ENCODE data around the gene ANXA4.
"Not testable (repeated sequence)": the region's sequence is repeated elsewhere in the genome, so short reads cannot be mapped to it uniquely, and the experiment has no call there.

Gene ANXA4

DNA sequence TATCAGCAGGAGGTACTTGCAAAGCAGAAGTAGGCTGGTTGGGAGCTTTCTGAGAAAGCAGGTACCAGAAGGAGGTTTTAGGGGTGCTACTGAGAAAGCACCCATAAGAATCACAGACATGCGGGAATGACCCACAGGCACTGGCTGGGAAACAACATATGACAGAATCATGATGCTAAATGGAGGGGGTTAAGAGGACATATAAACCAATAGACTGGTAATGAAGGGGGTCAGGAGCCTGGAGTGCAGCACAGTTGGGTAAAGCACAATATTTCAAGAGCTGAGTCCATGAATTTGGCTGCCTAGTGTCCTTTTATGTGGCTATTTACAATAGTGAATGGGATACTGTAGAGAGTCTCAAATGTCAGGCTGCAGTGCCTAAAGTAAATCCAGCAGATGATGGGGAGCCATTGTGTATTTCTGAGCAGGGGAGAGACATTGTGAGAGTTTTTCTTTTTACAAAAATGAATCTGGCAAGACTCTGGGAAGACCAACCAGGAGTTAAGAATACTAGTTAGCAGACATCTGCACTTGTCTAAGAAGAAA is 59.9 kb downstream of the ANXA4 start:
- DNase-seq (ENCODE audit: low read depth) = no peak
- no peak overlapping the region for H3K4me3 ChIP-seq (ENCODE audit: low read depth, low read length)
- TF ChIP-seq, protein P1, sequence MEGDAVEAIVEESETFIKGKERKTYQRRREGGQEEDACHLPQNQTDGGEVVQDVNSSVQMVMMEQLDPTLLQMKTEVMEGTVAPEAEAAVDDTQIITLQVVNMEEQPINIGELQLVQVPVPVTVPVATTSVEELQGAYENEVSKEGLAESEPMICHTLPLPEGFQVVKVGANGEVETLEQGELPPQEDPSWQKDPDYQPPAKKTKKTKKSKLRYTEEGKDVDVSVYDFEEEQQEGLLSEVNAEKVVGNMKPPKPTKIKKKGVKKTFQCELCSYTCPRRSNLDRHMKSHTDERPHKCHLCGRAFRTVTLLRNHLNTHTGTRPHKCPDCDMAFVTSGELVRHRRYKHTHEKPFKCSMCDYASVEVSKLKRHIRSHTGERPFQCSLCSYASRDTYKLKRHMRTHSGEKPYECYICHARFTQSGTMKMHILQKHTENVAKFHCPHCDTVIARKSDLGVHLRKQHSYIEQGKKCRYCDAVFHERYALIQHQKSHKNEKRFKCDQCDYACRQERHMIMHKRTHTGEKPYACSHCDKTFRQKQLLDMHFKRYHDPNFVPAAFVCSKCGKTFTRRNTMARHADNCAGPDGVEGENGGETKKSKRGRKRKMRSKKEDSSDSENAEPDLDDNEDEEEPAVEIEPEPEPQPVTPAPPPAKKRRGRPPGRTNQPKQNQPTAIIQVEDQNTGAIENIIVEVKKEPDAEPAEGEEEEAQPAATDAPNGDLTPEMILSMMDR (conservative IDR thresholded peaks at IDR 0.05; ENCODE audit: low read depth, low read length) = no peak

DNA sequence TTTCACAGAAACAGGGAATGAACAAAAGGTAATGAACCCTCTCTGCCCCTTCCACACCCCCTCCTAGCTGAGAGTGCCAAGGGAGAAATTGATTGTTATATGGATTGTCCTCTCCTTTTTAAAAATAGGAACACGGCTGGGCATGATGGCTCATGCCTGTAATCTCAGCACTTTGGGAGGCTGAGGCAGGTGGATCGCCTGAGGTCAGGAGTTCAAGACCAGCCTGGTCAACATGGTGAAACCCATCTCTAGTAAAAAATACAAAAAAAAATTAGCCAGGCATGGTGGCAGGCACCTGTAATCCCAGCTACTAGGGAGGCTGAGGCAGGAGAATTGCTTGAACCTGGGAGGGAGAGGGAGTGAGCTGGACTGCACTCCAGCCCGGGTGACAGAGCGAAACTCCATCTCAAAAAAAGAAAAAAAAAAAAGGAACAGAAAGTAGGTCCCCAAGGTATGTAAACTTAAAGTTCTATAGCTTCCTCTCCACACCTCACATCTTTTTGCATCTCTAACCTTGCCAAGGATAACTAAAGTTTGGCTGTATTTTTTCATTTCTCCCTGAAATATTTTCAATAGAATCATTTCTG is 60.9 kb downstream of the ANXA4 start:
- DNase-seq (ENCODE audit: low read depth); H3K4me3 ChIP-seq (ENCODE audit: low read depth, low read length): not testable (repeated sequence)

DNA sequence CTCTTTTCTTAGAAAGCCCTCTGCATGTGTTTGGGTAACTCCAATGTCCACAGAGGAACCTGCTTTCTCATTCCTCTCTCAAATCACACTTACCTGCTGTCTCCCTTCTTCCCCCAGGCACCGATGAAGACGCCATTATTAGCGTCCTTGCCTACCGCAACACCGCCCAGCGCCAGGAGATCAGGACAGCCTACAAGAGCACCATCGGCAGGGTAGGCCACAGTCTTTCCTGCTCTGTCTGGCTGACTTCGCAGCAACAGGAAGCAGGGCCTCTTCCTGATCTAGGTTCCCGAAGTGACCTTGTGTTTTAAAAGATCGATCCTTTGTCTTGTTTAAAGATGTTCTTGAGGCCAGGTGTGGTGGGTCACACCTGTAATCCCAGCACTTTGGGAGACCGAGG is 62.5 kb downstream of the ANXA4 start:
- TF ChIP-seq, protein P1 (conservative IDR thresholded peaks at IDR 0.05; ENCODE audit: low read depth, low read length) = no peak
- no peak for DNase-seq (ENCODE audit: low read depth)
- no peak overlapping the region for H3K4me3 ChIP-seq (ENCODE audit: low read depth, low read length)

DNA sequence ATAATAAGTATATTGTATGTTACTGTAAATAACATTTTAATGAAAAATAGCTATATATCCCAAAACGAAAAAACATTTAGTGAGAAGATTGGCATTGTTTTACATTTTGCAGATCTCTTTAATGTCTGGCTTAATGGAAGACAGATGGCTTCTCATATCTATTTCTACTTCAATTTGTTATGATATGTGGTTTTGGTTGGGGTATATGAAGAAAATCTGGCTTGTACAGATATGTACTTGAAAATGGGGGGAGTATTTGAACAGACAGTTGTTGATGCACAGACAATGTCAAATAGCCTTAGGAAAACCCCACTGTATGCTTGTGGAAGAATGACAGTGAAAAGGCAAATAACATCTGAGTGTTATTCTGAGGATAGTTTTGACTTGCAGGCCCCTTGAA is 64.0 kb downstream of the ANXA4 start:
- TF ChIP-seq, protein P1 (conservative IDR thresholded peaks at IDR 0.05; ENCODE audit: low read depth, low read length) = no peak
- H3K4me3 ChIP-seq (ENCODE audit: low read depth, low read length) = no peak overlapping the region
- DNase-seq (ENCODE audit: low read depth) = no peak

DNA sequence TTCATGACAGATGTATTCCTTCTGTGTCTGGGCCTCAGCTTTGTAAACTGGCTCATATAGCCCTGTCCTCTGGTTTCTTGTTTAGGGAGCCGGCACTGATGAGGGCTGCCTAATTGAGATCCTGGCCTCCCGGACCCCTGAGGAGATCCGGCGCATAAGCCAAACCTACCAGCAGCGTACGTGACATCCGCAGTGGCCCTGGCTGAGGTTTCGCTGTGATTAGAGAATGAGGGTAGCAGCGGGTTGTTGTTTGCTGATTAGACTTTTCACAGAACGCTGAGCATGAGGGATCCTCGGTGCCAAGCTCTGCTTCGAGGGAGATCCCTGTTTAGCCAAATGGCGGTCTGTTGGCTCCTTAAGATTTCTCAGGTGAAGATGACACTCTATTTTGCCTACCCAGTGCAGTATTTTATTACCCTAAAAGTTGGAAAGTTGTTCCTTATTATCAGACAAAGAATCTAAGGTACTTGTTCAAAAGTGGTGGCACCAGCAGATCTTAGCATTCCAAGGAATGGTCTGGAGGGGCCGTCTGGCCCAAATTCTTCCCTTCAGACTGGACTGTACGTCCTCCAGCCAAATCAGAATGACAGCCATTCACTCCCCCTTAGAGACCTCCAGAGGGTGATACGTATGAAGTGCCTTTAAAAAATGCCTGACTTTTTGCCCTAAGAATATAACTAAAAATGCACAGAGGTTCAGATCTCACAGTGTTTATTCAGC is 66.0 kb downstream of the ANXA4 start:
- no peak for DNase-seq (ENCODE audit: low read depth)
- TF ChIP-seq, protein P1 (conservative IDR thresholded peaks at IDR 0.05; ENCODE audit: low read depth, low read length) = no peak
- H3K4me3 ChIP-seq (ENCODE audit: low read depth, low read length) = no peak overlapping the region

DNA sequence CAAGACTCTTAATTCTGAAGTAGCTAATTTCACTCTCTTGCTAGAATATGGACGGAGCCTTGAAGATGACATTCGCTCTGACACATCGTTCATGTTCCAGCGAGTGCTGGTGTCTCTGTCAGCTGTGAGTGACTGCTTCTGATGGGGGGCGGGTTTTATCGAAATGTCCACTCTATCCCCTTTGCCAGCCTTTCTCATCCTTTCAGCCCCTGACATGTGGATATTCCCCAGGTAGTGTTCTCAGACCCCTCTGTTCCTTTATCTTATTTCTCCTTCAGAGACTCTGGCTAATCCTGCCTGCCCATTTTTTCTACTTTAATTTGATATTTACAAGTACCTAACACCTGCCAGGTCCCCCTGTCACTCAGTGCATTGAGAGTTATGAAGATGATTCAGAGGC is 68.6 kb downstream of the ANXA4 start:
- no peak for DNase-seq (ENCODE audit: low read depth)
- no peak overlapping the region for H3K4me3 ChIP-seq (ENCODE audit: low read depth, low read length)
- TF ChIP-seq, protein P1 (conservative IDR thresholded peaks at IDR 0.05; ENCODE audit: low read depth, low read length) = no peak

DNA sequence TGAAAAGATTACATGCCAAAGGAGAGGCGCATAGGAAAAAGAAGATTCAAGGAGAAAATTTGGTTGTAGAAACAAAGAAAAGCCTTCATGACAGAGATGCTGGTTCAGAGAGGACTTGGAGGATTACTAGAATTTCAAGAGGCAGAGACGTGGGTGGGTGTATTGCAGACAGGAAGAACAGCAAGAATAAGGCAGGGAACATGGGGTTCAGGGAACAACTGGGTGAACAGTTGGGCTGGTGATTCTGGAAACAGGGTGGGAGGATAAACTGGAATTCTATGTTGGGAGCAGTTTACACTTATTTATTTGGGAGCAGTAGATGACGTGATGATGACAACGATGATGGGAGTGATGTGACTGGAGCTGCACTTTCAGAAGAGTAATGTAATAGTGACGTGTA is 69.1 kb downstream of the ANXA4 start:
- DNase-seq (ENCODE audit: low read depth) = no peak
- H3K4me3 ChIP-seq (ENCODE audit: low read depth, low read length) = no peak overlapping the region
- TF ChIP-seq, protein P1 (conservative IDR thresholded peaks at IDR 0.05; ENCODE audit: low read depth, low read length) = no peak
